HG03025 (cell line): ENCODE results near the gene CCT3.

Source experiments
- ATAC-seq: cut with Tn5 transposase; IDR thresholded peaks from one replicate; pipeline ENCODE4 v1.9.1; 2021; ENCODE audit warnings: mild to moderate bottlenecking, moderate library complexity; ENCODE audit not compliant: unreplicated experiment, low FRiP score

Gene CCT3

DNA sequence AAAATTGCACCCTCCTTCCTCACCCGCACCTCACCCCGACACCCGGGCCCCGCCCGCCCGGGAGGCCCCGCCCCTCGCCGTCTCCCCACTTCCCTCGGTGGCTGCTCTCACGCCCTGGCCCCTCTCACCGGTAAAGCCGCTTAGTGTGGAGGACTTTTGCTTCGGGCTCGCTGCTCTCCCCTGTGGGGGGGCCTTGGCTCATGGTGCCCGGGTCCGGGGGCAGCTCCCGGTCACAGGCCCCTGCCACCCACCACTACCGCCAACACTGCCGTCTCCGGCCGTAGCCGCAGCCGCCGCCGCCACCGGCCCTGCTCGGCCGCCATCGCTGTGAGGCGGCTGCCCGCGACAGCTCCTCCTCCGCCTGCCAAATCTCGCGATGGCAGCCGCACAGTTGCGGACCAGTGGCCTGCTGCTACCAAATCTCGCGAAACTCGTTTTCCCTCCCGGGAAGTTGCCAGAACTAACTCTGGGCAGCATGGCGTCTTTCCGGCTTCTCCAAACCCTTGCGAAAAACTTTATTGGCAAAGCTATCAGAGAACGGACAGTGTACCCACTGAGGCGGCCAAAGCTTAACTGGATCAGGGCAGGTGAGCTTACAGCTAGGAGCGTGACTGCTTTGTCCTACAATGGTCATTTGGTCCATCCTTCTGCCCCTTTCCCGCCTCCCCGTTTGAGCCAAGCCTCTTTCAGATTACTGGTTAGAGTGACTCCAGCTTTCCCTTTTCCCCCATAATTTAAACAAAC lies 55.4 kb downstream of the CCT3 start, which contains the start of gene SMG5:
SMG5 (minus strand) TSS at position 347 of the 744 bp plus-strand sequence; CDS start at position 202, 145 bp downstream.
- ATAC-seq: peak; percentile 67

DNA sequence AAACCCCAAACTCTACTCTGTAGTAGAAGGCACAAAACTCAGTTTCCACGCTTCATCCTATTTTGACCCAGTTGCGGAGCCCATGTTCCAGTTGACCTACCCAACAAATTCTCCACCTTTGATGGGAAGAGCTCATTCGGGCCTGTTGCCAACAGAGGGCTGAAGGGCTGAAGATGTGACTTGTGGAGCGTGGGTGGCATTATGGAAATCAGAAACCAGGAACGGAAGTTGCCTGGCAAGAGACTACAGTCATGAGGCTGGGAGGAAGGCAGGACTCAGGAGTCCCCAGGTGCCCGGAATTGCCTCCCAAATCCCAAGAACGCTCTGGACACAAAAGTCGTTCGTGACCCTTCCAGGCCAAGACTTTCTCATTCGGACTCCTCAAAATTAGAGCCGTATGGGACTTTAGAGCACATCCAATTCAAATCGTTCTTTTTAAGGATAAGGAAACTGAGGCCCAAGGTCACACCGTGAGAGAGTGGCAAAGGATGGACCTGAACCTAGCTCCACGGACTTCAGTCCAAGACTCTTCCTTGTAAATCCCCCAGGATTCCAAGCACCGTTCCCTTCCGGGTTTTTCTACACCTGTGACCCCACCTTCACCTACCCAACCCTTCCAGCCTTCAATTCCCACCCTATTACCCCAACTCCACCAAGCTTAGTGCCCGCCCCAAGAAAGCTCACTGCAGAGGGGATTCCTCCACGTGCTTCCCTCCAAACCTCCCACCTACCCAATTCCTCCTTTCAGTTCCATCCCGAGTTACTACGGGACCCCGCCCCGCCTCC lies 56.2 kb downstream of the CCT3 start:
- peak; percentile 9 for ATAC-seq

DNA sequence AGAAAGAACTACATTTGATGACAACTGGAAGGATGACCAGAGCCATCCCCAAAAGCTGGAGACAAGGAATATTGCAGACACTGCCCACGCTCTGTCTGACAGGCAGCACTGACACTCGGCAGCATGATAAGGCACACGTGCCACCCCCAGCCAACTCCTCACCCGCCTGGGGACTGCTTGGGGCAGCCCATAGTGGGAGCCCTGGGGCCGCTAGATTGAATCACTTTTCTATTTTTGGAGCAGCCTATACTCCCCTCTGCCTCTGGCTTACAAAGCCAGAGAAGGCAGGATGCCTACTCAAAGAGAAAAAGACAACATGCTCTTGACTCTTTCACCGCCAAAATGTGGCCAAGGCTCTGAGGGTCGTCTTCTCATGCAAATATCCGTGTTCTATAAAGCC lies 56.8 kb downstream of the CCT3 start:
- ATAC-seq: no peak

DNA sequence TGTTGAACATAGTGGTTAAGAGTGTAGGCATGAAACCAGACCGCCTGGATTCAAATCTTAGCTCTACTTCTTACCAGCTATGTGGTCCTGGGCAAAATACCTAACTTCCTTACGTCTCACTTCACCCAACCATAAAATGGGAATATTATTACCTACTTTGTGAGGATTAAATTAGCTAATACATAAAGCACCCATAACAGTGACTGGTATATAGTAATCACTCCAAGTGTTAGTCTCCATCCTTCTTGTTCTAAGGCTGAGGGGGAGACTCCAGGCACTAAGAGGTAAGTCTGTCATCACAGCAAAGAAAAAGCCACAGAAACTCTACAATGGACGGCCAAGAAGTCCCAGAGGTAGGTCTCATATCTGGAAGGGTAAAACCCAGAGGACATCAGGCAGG lies 58.3 kb downstream of the CCT3 start:
- no peak for ATAC-seq

DNA sequence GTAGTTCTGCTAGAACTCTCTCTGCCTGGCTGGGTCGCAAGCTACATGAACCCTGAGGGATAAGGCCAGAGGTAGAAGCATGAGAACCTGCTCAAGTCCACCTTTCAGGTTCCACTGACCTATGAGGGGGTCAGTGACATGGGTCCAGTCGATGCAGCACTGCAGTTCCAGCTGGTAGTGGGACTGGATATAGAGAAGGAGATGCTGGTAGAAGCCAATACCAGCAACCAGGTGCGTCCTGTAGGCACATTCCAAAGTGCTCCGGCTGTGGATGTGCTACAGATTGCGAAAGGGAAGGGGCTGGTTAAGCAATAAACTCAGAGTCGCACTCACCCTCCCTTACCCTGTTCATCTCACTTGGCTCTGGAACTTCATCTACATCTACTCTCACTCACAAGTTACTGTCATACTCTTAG lies 61.1 kb downstream of the CCT3 start:
- no peak for ATAC-seq

DNA sequence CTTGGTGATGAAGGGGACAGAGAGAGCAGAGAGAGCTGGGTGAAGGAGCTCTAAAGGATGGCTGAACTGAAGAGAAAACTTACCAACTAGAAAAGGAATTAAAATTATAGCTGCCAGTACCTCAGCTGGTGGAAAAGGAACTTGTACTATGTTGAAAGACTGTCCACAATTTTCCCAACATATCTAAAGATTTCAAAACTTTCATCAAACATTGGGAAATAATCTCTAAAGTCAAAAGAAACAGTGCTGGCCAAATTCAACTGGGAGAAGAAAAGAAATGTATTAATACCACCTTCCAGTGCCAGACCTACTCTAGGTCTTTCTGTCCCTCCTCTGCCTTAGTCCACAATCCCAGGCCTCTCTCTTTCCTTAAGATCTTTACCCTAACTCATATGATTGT lies 61.6 kb downstream of the CCT3 start:
- ATAC-seq: no peak

DNA sequence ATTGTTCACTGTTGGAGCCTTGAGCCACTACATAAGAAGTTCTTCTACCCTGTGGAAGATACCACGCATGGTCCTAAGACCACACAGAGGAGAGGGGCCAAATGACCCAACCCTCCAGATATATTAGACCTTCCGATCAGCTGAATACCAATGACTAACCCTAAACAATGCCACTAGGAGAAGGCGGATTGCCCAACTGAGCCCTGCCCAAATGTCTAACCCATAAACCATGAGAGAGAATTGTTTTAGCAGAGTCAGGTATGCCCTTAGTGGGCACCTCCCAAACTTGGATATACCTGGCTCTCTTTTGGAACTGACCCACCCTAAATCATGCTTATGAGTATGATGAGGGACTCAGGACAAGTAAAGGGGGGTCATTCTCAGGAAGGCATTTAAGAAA lies 67.8 kb downstream of the CCT3 start:
- no peak for ATAC-seq

DNA sequence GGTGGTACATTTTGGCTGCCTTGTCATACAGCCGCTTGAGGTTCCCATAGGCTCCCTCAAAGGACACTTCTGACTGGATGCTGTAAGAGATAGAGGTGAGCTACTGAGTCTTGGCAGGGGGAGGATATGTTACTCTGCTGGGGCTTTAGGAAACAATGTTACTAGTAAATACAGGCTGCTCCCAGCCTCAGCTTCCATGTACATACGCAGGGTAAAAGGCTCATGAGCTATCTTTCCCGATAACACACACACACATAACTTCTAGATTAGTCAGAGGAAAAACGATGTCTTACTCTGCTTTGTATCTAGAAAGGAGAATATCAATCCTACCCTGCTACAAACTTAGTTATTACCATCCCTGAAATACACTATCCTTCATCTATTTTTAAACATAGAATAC lies 69.8 kb downstream of the CCT3 start:
- ATAC-seq: no peak

DNA sequence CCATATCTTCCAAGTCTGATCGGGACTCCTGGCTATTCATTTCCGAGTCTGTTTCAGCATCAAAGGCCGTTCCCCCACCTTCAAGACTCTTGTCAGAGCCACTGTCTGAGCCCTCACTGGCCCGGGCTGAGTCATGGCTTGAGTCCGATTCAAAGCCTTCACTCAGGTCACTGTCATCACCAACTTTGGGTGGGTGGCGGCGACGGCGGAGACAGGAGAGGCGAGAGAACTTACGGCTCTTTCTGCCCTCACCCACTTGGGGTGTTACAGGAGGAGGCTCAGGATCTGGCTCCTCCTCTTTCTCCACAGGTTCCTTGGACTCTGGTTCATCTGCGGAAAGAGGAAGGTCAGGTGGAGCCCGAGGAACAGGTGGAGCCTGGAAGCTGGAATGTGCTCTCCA lies 72.0 kb downstream of the CCT3 start:
- ATAC-seq: no peak

DNA sequence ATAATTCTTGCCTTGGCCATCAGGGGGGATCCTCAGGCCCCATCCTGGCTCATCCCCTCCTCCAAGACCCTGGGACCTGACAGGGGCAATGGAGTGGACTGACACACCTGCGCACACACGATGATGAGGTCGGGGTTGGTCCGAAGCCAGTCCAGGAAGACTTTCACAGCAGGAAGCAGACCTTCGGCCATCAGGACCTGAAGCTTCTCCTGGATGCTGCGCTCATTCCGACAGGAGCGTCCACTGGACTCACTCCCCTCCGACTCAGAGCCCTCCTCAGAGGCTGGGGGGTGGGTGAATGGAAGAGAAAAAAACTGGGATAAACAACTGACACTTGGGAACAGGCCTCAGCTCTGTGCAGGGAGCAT lies 74.8 kb downstream of the CCT3 start:
- ATAC-seq: no peak

DNA sequence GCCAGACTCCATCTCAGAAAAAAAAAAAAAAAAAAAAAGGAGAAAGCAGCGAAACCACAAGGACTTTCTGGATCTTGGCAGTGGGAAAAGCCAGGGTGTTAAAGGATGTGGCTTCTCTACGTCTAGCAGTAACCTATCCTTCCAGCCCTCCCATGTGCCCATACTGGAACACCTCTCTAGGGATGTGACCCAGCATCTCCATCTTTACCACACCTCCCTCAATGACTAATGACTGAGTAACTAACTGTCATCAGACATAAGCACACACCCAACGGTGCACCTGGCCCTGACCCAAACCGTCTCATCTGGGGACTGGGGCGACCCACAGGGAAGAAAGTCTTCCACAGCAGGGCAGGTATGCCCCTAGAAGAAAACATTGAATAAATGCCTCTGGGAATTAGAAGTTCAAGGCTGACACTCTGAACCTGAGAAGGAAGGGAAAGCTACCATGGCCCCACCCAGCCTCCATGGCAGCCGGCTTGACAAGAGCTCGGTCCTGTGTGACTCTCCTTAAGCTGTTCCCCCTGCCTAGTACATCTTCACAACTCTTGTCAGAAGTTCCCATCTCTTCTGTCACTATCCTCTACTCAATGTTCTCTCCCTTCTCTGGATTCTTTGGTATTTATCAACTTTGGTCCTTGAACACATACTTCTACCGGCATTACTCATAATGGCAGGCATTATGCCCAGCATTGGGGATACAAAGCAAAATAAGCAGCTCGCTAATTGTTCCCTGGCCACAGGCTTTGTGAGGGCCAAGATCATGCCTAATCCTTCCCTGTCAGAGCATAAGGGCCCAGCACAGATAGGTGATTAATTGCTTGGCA lies 75.4 kb downstream of the CCT3 start:
- no peak for ATAC-seq

DNA sequence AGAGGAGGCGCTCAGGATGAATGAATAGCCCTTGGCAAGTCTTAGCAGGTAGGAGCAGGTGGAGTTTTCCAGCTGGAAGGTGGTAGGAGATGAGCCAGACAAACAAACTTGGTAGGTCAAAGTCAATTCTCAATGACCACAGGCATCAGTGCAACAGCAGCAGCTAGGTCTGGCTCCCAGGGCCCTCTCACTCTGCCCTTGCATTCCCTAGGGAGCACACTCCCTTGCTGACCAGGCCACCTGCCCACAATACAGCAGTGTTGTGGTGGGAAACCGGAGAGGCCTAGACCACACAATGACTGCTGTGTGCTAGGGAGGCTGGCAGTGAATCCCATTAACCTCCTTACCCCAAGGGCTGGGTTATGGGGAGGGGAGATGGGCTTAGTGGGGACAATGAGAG lies 77.2 kb downstream of the CCT3 start:
- no peak for ATAC-seq

DNA sequence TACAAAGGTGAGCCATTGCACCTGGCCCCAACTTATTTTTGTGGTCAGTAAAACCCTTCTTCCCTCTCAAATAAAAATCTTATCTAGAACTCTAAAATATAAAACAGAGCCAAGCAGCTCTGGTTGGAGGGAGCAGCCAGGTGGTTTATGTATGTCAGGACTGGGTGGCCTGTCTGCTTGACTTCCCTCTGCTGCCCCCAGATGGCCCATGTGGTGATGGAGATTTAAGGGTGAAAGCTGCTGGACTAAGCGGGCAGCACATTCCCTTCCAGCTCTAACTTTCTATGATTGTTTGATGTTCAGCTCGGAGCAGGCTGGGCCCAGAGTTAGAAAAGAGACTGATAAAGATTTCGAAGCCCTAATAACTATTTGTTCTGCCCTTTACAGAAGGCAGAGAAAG lies 78.3 kb downstream of the CCT3 start:
- ATAC-seq: no peak
